Osteocyte (in vitro differentiated cells): ENCODE results near the gene USP6. TPM values are rescaled to one million over a fixed set of nuclear protein-coding genes. Genes with fewer than 3 reads are reported as not detected.
"Not testable (repeated sequence)": the region's sequence is repeated elsewhere in the genome, so short reads cannot be mapped to it uniquely, and the experiment has no call there.

Experiments used
- DNase-seq: peaks from one replicate; pipeline ENCODE4 v3.0.0; 2021; ENCODE audit warnings: mixed read lengths; ENCODE audit not compliant: unreplicated experiment; ENCODE audit errors: extremely low spot score
- H3K27ac Mint-ChIP-seq: one replicate; pipeline ENCODE4 v1.8.0; 2021; ENCODE audit warnings: mild to moderate bottlenecking, mixed read lengths; ENCODE audit not compliant: unreplicated experiment
- H3K27me3 Mint-ChIP-seq: one replicate; pipeline ENCODE4 v1.8.0; 2021; ENCODE audit warnings: mixed read lengths; ENCODE audit not compliant: unreplicated experiment
- H3K36me3 Mint-ChIP-seq: one replicate; pipeline ENCODE4 v1.8.0; 2021; ENCODE audit warnings: mixed read lengths; ENCODE audit not compliant: unreplicated experiment
- H3K4me1 Mint-ChIP-seq: one replicate; pipeline ENCODE4 v1.8.0; 2021; ENCODE audit warnings: mixed read lengths; ENCODE audit not compliant: unreplicated experiment
- H3K4me3 Mint-ChIP-seq: one replicate; pipeline ENCODE4 v1.8.0; 2021; ENCODE audit warnings: mild to moderate bottlenecking, moderate library complexity, mixed read lengths; ENCODE audit not compliant: unreplicated experiment
- H3K9me3 Mint-ChIP-seq: one replicate; pipeline ENCODE4 v1.8.0; 2021; ENCODE audit warnings: mixed read lengths; ENCODE audit not compliant: unreplicated experiment
- CTCF ChIP-seq: fragments of 200-600 bp; sonication (generic); IDR thresholded peaks from 2 replicates; pipeline ENCODE4 v1.5.0; 2021; ENCODE audit warnings: antibody characterized with exemption, mild to moderate bottlenecking, moderate library complexity
- total RNA-seq: library from RNA; stranded (reverse); gene quantifications from 2 replicates; pipeline ENCODE4 v1.2.1, GENCODE V29; 2021

Gene USP6
- total RNA-seq, 1 donor from 2014 or later, result 0.13 TPM

GRCh38 chr17:5138616-5139457 lies 23.0 kb downstream of the USP6 start:
- peaks cover 7% of the 10 kb centered on the region for H3K27me3 Mint-ChIP-seq
- no peak overlapping the region for H3K4me3 Mint-ChIP-seq
- no peak for DNase-seq
- H3K27ac Mint-ChIP-seq, result no peak overlapping the region
- no peaks in the 10 kb centered on the region for H3K9me3 Mint-ChIP-seq
- no peak for TF ChIP-seq CTCF
- no peaks in the 10 kb centered on the region for H3K4me1 Mint-ChIP-seq
- H3K36me3 Mint-ChIP-seq, result no peaks in the 10 kb centered on the region

- TF ChIP-seq CTCF, result no peak
- H3K4me1 Mint-ChIP-seq, result no peaks in the 10 kb centered on the region
- H3K36me3 Mint-ChIP-seq, result no peaks in the 10 kb centered on the region
- DNase-seq, result peak; percentile 76
- H3K27me3 Mint-ChIP-seq, result peaks cover 9% of the 10 kb centered on the region
- no peaks in the 10 kb centered on the region for H3K9me3 Mint-ChIP-seq
- no peak overlapping the region for H3K27ac Mint-ChIP-seq
- H3K4me3 Mint-ChIP-seq, result no peak overlapping the region
Observed at GRCh38 chr17:5139458-5139732, 23.6 kb downstream of the USP6 start.

- H3K36me3 Mint-ChIP-seq, DNase-seq, H3K4me3 Mint-ChIP-seq, H3K9me3 Mint-ChIP-seq, H3K4me1 Mint-ChIP-seq, H3K27ac Mint-ChIP-seq: not testable (repeated sequence)
- H3K27me3 Mint-ChIP-seq, result peaks cover 30% of the 10 kb centered on the region
Observed at GRCh38 chr17:5142877-5143276, 27.0 kb downstream of the USP6 start.

- H3K4me1 Mint-ChIP-seq, H3K36me3 Mint-ChIP-seq, DNase-seq, H3K4me3 Mint-ChIP-seq, H3K9me3 Mint-ChIP-seq, H3K27ac Mint-ChIP-seq: not testable (repeated sequence)
- peaks cover 35% of the 10 kb centered on the region for H3K27me3 Mint-ChIP-seq
Observed at GRCh38 chr17:5146122-5146521, 30.3 kb downstream of the USP6 start.

- not testable (repeated sequence) for H3K27ac Mint-ChIP-seq, H3K9me3 Mint-ChIP-seq, DNase-seq, H3K36me3 Mint-ChIP-seq, H3K4me1 Mint-ChIP-seq, H3K4me3 Mint-ChIP-seq
- peaks cover 54% of the 10 kb centered on the region for H3K27me3 Mint-ChIP-seq
Observed at GRCh38 chr17:5160702-5161101, 44.9 kb downstream of the USP6 start.

- DNase-seq, H3K9me3 Mint-ChIP-seq, H3K4me1 Mint-ChIP-seq, H3K36me3 Mint-ChIP-seq, H3K4me3 Mint-ChIP-seq, H3K27ac Mint-ChIP-seq: not testable (repeated sequence)
- peaks cover 61% of the 10 kb centered on the region for H3K27me3 Mint-ChIP-seq
Observed at GRCh38 chr17:5161793-5162192, 46.0 kb downstream of the USP6 start.

- H3K4me3 Mint-ChIP-seq, result no peak overlapping the region
- H3K27ac Mint-ChIP-seq, result no peak overlapping the region
- no peak for TF ChIP-seq CTCF
- H3K9me3 Mint-ChIP-seq, result no peaks in the 10 kb centered on the region
- DNase-seq, result no peak
- H3K36me3 Mint-ChIP-seq, result no peaks in the 10 kb centered on the region
- H3K4me1 Mint-ChIP-seq, result no peaks in the 10 kb centered on the region
- H3K27me3 Mint-ChIP-seq, result peaks cover 43% of the 10 kb centered on the region
Observed at GRCh38 chr17:5164436-5164835, 48.6 kb downstream of the USP6 start.

GRCh38 chr17:5165791-5166564 lies 50.1 kb downstream of the USP6 start:
- DNase-seq, H3K36me3 Mint-ChIP-seq: not testable (repeated sequence)

GRCh38 chr17:5175027-5175426 lies 59.2 kb downstream of the USP6 start:
- not testable (repeated sequence) for H3K4me1 Mint-ChIP-seq, H3K27ac Mint-ChIP-seq, DNase-seq, H3K27me3 Mint-ChIP-seq, H3K4me3 Mint-ChIP-seq
- H3K9me3 Mint-ChIP-seq, result peaks cover 17% of the 10 kb centered on the region
- H3K36me3 Mint-ChIP-seq, result peaks cover 42% of the 10 kb centered on the region

More at GRCh38 chr17:5165791-5166564, 50.1 kb downstream of the USP6 start:
- H3K27ac Mint-ChIP-seq, H3K4me1 Mint-ChIP-seq, H3K9me3 Mint-ChIP-seq, H3K4me3 Mint-ChIP-seq: not testable (repeated sequence)
- H3K27me3 Mint-ChIP-seq, result peaks cover 39% of the 10 kb centered on the region
